ENCODE results near the gene AP2A2. TPM values are rescaled to one million over a fixed set of nuclear protein-coding genes. Genes with fewer than 3 reads are reported as not detected.

The AP2A2 gene
- total RNA-seq, 1 experiment from 2014 or later, result 39.4 TPM

GRCh38 chr11:895331-896110 is 30.1 kb upstream of the AP2A2 start:
- Histone ChIP-seq H4K20me1 (ENCODE audit: insufficient read depth) (no peaks in the 10 kb centered on the region), H3K79me2 (ENCODE audit: low read depth) (no peaks in the 10 kb centered on the region), H3K4me3 (no peak overlapping the region), H2AFZ (no peak overlapping the region), H3K9me3 (ENCODE audit: insufficient read depth, low read depth) (no peaks in the 10 kb centered on the region), H3K36me3 (ENCODE audit: low read depth) (no peaks in the 10 kb centered on the region), H3K4me2 (no peak overlapping the region), H3K4me1 (replicated peaks; ENCODE audit: insufficient read depth) (no peaks in the 10 kb centered on the region), H3F3A (ENCODE audit: insufficient read depth, low read depth) (no peaks in the 10 kb centered on the region), H3K27ac (no peak overlapping the region), H3K27me3 (ENCODE audit: insufficient read depth, low read depth) (no peaks in the 10 kb centered on the region), H3K9me2 (ENCODE audit: insufficient read depth) (no peaks in the 10 kb centered on the region)
- ChIA-PET POLR2A (ENCODE audit: unreplicated experiment) (no interaction called here), CTCF (no interaction called here)
- BruUV-seq (replicated peaks), result no TSS peak
- intact Hi-C loops (cut with micrococcal nuclease; ENCODE audit: unreplicated experiment), result no loop called here
- TF ChIP-seq EZH2 (IDR thresholded peaks at IDR 0.05; ENCODE audit: low read depth), result no peak
- TF ChIP-seq CTCF (conservative IDR thresholded peaks at IDR 0.05), result no peak
- no peak for DNase-seq

GRCh38 chr11:897253-898142 is 28.2 kb upstream of the AP2A2 start:
- CTCF ChIA-PET, result interaction anchor here (0.5 kb wide), 1 partner anchor 13 kb away, joined by 3 read pairs; no protein-coding TSS in a partner anchor
- Histone ChIP-seq H3K4me2 (no peak overlapping the region), H3K36me3 (ENCODE audit: low read depth) (no peaks in the 10 kb centered on the region), H3K4me3 (no peak overlapping the region), H3K79me2 (ENCODE audit: low read depth) (no peaks in the 10 kb centered on the region), H3K4me1 (replicated peaks; ENCODE audit: insufficient read depth) (no peaks in the 10 kb centered on the region), H4K20me1 (ENCODE audit: insufficient read depth) (no peaks in the 10 kb centered on the region), H3K9me2 (ENCODE audit: insufficient read depth) (no peaks in the 10 kb centered on the region), H3K9me3 (ENCODE audit: insufficient read depth, low read depth) (no peaks in the 10 kb centered on the region), H3K27me3 (ENCODE audit: insufficient read depth, low read depth) (no peaks in the 10 kb centered on the region), H3K27ac (no peak overlapping the region), H2AFZ (no peak overlapping the region), H3F3A (ENCODE audit: insufficient read depth, low read depth) (no peaks in the 10 kb centered on the region)
- TF ChIP-seq EZH2 (IDR thresholded peaks at IDR 0.05; ENCODE audit: low read depth) (no peak), CTCF (conservative IDR thresholded peaks at IDR 0.05) (no peak)
- POLR2A ChIA-PET (ENCODE audit: unreplicated experiment), result interaction anchor here (0.7 kb wide), 1 partner anchor 12 kb away, joined by 6 read pairs; no protein-coding TSS in a partner anchor
- intact Hi-C loops (cut with micrococcal nuclease; ENCODE audit: unreplicated experiment), result no loop called here
- no TSS peak for BruUV-seq (replicated peaks)
- DNase-seq, result no peak

- TF ChIP-seq EZH2 (IDR thresholded peaks at IDR 0.05; ENCODE audit: low read depth) (no peak), CTCF (conservative IDR thresholded peaks at IDR 0.05) (peak; percentile 53)
- Histone ChIP-seq H3K36me3 (ENCODE audit: low read depth) (no peaks in the 10 kb centered on the region), H3K9me3 (ENCODE audit: insufficient read depth, low read depth) (no peaks in the 10 kb centered on the region), H3K9me2 (ENCODE audit: insufficient read depth) (no peaks in the 10 kb centered on the region), H3K27ac (no peak overlapping the region), H3K27me3 (ENCODE audit: insufficient read depth, low read depth) (no peaks in the 10 kb centered on the region), H4K20me1 (ENCODE audit: insufficient read depth) (no peaks in the 10 kb centered on the region), H3K79me2 (ENCODE audit: low read depth) (no peaks in the 10 kb centered on the region), H3K4me1 (replicated peaks; ENCODE audit: insufficient read depth) (no peaks in the 10 kb centered on the region), H3F3A (ENCODE audit: insufficient read depth, low read depth) (no peaks in the 10 kb centered on the region), H3K4me3 (no peak overlapping the region), H3K4me2 (no peak overlapping the region), H2AFZ (no peak overlapping the region)
- no TSS peak for BruUV-seq (replicated peaks)
- POLR2A ChIA-PET (ENCODE audit: unreplicated experiment), result interaction anchor here (0.7 kb wide), 1 partner anchor 12 kb away, joined by 6 read pairs; no protein-coding TSS in a partner anchor
- intact Hi-C loops (cut with micrococcal nuclease; ENCODE audit: unreplicated experiment), result no loop called here
- DNase-seq, result no peak
- CTCF ChIA-PET, result interaction anchor here (0.5 kb wide), 1 partner anchor 12 kb away, joined by 3 read pairs; no protein-coding TSS in a partner anchor
Measured at GRCh38 chr11:898143-898511, 27.5 kb upstream of the AP2A2 start.

All from PC-9 (cell line).